ENCODE measurements around the gene INPP5A.

INPP5A gene

DNA sequence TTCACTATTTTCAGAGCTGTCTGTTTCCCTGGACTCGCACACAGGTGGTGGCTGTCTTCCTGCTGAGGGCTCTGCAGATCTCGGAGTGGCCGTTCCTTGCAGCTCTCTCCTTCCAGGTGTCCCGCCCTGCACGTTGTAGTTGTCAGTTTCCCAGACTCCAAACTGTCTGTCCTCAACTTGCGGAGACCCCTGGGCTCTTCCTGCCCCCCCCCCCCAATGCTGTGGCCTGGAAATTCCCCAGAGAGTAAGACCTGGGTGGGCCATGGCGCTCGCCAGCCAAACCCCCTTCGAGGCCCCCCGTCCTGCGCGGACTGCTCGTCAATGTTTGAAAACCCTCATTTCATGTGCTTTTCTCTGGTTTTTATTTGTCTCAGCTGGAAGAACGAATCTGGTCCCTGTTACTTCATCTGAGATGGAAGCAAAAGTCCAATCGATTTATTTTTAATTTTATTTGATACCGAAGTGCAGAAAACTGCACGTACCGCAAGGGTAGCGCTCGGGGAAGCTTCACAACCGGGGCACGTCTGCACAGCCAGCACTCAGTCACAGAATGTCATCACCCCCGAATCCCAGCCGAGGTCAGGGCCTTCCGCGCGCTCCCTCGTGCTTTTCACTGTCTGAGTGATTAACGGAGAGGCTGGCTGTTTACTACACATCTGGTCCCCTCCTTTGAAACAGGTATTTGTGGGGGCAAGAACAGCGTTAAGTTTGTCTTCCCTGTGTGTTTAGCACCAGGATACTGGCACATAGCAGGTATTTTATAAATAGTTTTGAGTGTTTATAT, 294.8 kb downstream of the INPP5A start:
- DNase-seq = no peak

All from right hindlimb (tissue), 1 donor.